Measurements from ENCODE around the gene AMDHD2.
"Not testable (repeated sequence)": the region's sequence is repeated elsewhere in the genome, so short reads cannot be mapped to it uniquely, and the experiment has no call there.

GRCh38 chr16:2580143-2580542 is 60.0 kb downstream of the AMDHD2 start:
- TF ChIP-seq, protein P1, sequence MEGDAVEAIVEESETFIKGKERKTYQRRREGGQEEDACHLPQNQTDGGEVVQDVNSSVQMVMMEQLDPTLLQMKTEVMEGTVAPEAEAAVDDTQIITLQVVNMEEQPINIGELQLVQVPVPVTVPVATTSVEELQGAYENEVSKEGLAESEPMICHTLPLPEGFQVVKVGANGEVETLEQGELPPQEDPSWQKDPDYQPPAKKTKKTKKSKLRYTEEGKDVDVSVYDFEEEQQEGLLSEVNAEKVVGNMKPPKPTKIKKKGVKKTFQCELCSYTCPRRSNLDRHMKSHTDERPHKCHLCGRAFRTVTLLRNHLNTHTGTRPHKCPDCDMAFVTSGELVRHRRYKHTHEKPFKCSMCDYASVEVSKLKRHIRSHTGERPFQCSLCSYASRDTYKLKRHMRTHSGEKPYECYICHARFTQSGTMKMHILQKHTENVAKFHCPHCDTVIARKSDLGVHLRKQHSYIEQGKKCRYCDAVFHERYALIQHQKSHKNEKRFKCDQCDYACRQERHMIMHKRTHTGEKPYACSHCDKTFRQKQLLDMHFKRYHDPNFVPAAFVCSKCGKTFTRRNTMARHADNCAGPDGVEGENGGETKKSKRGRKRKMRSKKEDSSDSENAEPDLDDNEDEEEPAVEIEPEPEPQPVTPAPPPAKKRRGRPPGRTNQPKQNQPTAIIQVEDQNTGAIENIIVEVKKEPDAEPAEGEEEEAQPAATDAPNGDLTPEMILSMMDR (IDR thresholded peaks at IDR 0.05): not testable (repeated sequence)
- not testable (repeated sequence) for TF ChIP-seq POLR2A, POLR2AphosphoS5 (IDR thresholded peaks at IDR 0.05)

Data from breast epithelium (tissue), 3 donors.